Measurements from ENCODE around the gene GZMH. TPM values are rescaled to one million over a fixed set of nuclear protein-coding genes. Genes with fewer than 3 reads are reported as not detected.
A peak's percentile ranks its signal among the peaks of the same experiment; 100 is the strongest.
"Not testable (repeated sequence)": the region's sequence is repeated elsewhere in the genome, so short reads cannot be mapped to it uniquely, and the experiment has no call there.

The GZMH gene, protein sequence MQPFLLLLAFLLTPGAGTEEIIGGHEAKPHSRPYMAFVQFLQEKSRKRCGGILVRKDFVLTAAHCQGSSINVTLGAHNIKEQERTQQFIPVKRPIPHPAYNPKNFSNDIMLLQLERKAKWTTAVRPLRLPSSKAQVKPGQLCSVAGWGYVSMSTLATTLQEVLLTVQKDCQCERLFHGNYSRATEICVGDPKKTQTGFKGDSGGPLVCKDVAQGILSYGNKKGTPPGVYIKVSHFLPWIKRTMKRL
- total RNA-seq: 10 to 100 TPM; 48.1 to 51.4 TPM

DNA sequence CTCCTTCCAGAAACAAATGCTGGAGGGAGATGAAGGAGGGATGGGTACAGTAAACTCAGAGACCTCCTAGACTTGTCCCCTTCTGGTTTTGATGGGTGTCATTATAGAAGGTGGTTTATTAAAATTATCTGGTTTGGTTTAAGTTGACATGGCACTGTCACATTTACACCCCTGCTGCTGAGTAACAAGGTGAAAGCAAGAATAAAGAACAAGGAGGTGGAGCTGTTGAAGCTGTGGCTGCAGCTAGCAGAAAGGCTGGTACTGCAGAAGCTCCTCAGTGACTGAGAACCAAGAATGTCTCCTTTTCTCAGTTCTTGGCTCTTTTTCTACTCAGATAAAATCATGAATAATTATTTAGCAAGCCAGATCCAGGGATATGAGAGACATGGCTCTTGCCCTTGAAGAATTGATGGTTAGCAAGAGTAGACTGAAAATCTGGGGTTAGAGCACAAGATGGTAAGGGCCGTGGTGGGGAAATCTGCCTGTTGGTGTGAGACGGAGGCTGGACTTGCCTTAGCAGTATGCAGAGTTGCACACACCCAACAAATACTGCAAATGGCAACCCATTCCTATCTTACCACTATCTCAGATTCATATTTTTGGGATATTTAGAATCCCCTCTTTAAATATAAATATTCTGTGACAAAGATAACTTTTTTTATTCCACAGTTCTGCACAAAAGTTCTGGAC, at the start of gene GZMH:
Gene GZMH (minus strand): TSS at position 31 of the 690 bp plus-strand sequence. CDS start 72 bp downstream, outside the sequence.
- peak; percentile 32 for DNase-seq
- H3K4me1 Mint-ChIP-seq: peaks cover 77% of the 10 kb centered on the region
- peaks cover 28% of the 10 kb centered on the region for H3K36me3 Mint-ChIP-seq
- peak within 1 kb of the TSS; percentile 75 for H3K4me3 Mint-ChIP-seq
- peaks cover 11% of the 10 kb centered on the region for H3K9me3 Mint-ChIP-seq
- peak within 1 kb of the TSS; percentile 82 for H3K27ac Mint-ChIP-seq
- no peaks in the 10 kb centered on the region for H3K27me3 Mint-ChIP-seq

DNA sequence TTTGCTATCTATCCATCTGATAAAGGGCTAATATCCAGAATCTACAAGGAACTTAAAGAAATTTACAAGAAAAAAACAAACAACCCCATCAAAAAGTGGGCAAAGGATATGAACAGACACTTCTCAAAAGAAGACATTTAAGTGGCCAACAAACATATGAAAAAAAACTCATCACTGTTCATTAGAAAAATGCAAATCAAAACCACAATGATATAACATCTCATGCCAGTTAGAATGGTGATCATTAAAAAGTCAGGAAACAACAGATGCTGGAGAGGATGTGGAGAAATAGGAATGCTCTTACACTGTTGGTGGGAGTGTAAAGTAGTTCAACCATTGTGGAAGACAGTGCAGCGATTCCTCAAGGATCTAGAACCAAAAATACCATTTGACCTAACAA, 38.9 kb upstream of the GZMH start:
- H3K4me3 Mint-ChIP-seq, H3K27ac Mint-ChIP-seq, H3K27me3 Mint-ChIP-seq, DNase-seq, H3K4me1 Mint-ChIP-seq: not testable (repeated sequence)
- peaks cover 19% of the 10 kb centered on the region for H3K36me3 Mint-ChIP-seq
- H3K9me3 Mint-ChIP-seq: peaks cover 27% of the 10 kb centered on the region

DNA sequence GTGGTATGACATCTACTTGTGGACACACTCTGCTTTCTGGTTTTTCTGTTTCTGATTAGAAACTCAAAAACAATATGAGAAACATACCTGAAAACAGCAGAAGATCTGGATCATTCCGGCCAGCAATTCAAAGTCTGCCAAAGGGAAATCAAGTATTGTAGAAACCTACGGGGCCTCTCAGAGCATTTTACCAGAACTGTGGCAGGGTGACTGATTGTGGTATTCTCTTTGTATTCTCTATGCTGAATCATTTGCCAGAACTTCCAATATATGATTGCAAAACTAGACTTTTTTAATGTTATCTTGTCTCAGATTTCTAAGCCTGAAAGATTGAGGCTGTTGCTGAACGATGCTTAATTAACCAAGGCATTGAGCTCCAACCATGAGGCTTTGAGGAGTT, 30.4 kb upstream of the GZMH start:
- Mint-ChIP-seq H3K9me3 (peaks cover 2% of the 10 kb centered on the region), H3K36me3 (peaks cover 6% of the 10 kb centered on the region), H3K4me1 (peaks cover 19% of the 10 kb centered on the region), H3K4me3 (no peak overlapping the region), H3K27ac (no peak overlapping the region), H3K27me3 (peaks cover 7% of the 10 kb centered on the region)
- DNase-seq: no peak

DNA sequence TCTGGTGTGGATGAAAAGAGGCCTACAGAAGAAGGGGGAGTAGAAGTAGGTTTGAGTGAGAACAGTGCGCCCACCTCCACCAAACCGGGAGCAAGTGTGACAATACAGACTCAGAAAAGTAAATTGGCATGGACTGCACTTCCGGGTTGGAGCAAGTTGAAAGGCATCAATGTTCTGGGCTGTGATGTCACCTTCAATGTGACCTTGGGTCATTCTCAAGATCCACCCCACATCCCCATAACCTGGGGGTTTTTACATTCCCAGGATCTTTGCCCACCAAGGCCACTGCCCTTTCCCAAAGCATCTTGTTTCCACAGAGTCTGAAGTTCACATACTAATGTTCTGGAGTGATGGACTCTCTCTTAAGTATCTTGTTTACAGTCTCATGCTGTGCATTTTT, 29.8 kb upstream of the GZMH start:
- peaks cover 2% of the 10 kb centered on the region for H3K9me3 Mint-ChIP-seq
- peaks cover 24% of the 10 kb centered on the region for H3K4me1 Mint-ChIP-seq
- peaks cover 7% of the 10 kb centered on the region for H3K27me3 Mint-ChIP-seq
- DNase-seq: no peak
- H3K36me3 Mint-ChIP-seq: peaks cover 8% of the 10 kb centered on the region
- no peak overlapping the region for H3K4me3 Mint-ChIP-seq
- no peak overlapping the region for H3K27ac Mint-ChIP-seq

DNA sequence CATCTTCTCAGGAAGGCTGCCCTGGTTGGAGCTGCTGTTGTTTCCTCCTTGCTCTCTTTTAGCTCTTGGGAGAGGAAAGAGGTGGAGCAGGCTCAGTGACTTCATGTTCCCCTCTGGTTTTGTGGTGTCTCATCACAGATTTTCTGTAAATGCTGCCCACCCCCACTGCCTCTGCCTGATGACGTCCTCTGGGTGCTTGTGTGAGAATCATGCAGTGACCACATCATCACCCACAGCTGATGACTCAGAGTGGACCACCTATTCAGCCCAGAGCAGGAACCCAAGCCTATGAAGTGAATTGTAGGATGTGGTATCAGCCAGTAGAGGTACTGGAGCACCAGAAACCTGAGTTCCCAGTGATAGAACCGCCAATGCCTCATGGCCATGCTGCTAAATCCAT, 24.7 kb upstream of the GZMH start, which contains the start of gene GZMB:
Gene GZMB (minus strand): TSS at position 33 of the 400 bp plus-strand sequence. CDS start 30 bp downstream, at position 3.
- Mint-ChIP-seq H3K4me1 (peaks cover 42% of the 10 kb centered on the region), H3K27ac (peak within 1 kb of the TSS; percentile 89), H3K36me3 (peaks cover 52% of the 10 kb centered on the region)

DNA sequence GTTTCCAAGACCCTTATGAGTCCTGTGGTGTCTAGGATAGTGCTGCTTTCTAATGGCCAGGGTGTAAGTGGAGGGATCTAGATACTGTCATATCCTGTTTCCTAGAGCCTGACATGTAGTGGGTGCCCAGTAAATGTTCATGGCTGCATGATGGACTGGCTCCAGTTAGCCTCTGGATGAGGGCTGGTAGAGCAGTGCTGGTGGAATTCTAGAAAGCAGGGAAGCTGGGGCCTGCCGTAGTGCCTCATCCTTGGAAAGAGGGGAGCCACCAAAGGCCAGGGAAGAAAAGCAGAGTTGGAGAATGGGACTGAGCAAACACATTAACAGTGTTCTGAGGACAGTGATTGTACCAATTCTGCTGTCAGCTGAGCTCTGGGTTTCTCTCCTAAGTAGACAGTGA, 23.9 kb upstream of the GZMH start:
- no peak for DNase-seq
- H3K36me3 Mint-ChIP-seq: peaks cover 52% of the 10 kb centered on the region
- peaks cover 42% of the 10 kb centered on the region for H3K4me1 Mint-ChIP-seq

More for the DNA sequence above, 24.7 kb upstream of the GZMH start, which contains the start of gene GZMB:
- H3K9me3 Mint-ChIP-seq: no peaks in the 10 kb centered on the region
- DNase-seq: peak; percentile 84
- H3K4me3 Mint-ChIP-seq: peak within 1 kb of the TSS; percentile 86
- peaks cover 7% of the 10 kb centered on the region for H3K27me3 Mint-ChIP-seq

DNA sequence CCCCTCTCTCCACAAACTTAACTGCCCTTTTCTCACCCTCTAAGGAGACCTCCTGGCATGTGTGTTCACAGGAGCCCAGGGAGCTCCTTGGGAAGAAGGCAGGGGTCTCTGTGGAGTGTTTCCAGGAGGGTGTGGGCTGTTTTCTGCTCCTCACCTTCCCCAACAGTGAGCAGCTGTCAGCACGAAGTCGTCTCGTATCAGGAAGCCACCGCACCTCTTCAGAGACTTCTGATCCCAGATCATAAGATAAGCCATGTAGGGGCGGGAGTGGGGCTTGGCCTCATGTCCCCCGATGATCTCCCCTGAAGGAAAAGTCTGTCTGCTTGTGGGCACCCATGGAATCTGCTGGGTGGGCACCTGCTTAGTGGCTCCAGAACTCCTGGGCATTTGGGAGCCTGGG, 23.3 kb upstream of the GZMH start:
- Mint-ChIP-seq H3K9me3 (no peaks in the 10 kb centered on the region), H3K27me3 (peaks cover 7% of the 10 kb centered on the region), H3K4me1 (peaks cover 46% of the 10 kb centered on the region), H3K27ac (peak overlapping the region; percentile 89), H3K36me3 (peaks cover 49% of the 10 kb centered on the region), H3K4me3 (peak overlapping the region; percentile 86)
- DNase-seq: no peak

More for the DNA sequence above, 23.9 kb upstream of the GZMH start:
- Mint-ChIP-seq H3K27me3 (peaks cover 7% of the 10 kb centered on the region), H3K27ac (peak overlapping the region; percentile 89), H3K9me3 (no peaks in the 10 kb centered on the region), H3K4me3 (peak overlapping the region; percentile 86)

DNA sequence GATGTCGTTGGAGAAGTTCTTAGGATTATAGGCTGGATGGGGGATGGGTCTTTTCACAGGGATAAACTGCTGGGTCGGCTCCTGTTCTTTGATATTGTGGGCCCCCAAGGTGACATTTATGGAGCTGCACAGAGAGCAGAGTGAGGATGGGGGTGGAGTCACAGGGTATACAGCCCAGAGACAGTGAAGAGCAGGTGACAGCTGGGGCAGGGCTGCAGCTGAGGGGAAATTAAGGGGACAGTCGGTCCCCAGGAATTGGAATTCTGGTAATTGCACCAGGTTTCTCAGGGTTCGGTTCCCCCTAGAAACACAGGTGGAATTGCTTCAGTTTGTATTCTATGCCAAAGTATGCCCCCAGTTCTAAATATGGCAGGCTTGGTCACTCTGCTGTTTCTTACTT, 22.9 kb upstream of the GZMH start:
- H3K4me1 Mint-ChIP-seq: peaks cover 45% of the 10 kb centered on the region
- no peak for DNase-seq
- peaks cover 49% of the 10 kb centered on the region for H3K36me3 Mint-ChIP-seq
- peak overlapping the region; percentile 86 for H3K4me3 Mint-ChIP-seq
- peaks cover 4% of the 10 kb centered on the region for H3K27me3 Mint-ChIP-seq
- peak overlapping the region; percentile 89 for H3K27ac Mint-ChIP-seq
- H3K9me3 Mint-ChIP-seq: no peaks in the 10 kb centered on the region

DNA sequence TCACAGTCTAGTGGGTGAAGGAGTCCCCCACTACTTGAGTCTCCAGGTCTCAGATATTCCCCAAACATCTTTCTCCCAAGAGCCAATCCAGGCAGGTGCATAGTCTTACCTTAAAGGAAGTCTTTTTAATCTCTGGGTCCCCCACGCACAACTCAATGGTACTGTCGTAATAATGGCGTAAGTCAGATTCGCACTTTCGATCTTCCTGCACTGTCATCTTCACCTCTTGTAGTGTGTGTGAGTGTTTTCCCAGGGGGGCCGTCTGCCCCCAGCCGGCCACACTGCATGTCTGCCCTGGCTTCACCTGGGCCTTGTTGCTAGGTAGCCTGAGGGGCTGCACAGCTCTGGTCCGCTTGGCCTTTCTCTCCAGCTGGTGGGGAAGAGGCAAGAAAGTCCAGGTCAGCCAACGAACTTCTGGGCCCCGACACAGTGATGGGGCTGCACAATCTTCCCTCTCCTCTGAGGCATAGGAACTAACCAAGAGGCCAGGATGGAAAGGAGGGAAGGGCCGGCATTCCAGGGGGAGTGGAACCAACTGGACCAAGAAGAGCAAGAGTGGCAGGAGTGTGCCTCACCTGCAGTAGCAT, 22.4 kb upstream of the GZMH start:
- Mint-ChIP-seq H3K9me3 (no peaks in the 10 kb centered on the region), H3K4me1 (peaks cover 45% of the 10 kb centered on the region), H3K27ac (peak overlapping the region; percentile 89), H3K4me3 (peak overlapping the region; percentile 86), H3K27me3 (peaks cover 4% of the 10 kb centered on the region), H3K36me3 (peaks cover 49% of the 10 kb centered on the region)
- no peak for DNase-seq

DNA sequence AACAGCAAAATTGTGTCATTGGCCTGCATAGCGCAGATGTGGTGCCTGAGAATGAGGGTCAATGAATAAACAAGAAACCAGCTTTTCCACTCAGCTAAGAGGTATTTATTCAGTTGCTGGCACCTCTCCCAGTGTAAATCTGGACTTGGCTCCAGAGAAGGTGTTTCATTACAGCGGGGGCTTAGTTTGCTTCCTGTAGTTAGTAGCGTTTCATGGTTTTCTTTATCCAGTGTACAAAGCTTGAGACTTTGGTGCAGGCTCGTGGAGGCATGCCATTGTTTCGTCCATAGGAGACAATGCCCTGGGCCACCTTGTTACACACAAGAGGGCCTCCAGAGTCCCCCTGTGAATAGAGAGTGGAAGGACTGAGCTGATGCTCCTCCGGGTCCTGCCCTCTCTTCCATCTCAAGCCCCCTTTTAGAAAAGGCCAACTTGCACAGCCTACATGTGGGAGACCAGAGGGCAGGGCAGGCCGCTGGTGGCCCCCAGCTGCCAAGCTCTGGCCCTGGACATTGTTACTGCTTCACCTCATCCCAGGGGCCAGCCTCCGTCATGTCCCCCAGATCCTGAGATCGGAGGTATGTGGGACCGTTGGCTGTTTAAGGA, 21.5 kb upstream of the GZMH start:
- peak overlapping the region; percentile 89 for H3K27ac Mint-ChIP-seq
- peak overlapping the region; percentile 86 for H3K4me3 Mint-ChIP-seq
- H3K36me3 Mint-ChIP-seq: peaks cover 49% of the 10 kb centered on the region
- H3K9me3 Mint-ChIP-seq: no peaks in the 10 kb centered on the region
- no peak for DNase-seq
- H3K4me1 Mint-ChIP-seq: peaks cover 42% of the 10 kb centered on the region
- H3K27me3 Mint-ChIP-seq: no peaks in the 10 kb centered on the region

DNA sequence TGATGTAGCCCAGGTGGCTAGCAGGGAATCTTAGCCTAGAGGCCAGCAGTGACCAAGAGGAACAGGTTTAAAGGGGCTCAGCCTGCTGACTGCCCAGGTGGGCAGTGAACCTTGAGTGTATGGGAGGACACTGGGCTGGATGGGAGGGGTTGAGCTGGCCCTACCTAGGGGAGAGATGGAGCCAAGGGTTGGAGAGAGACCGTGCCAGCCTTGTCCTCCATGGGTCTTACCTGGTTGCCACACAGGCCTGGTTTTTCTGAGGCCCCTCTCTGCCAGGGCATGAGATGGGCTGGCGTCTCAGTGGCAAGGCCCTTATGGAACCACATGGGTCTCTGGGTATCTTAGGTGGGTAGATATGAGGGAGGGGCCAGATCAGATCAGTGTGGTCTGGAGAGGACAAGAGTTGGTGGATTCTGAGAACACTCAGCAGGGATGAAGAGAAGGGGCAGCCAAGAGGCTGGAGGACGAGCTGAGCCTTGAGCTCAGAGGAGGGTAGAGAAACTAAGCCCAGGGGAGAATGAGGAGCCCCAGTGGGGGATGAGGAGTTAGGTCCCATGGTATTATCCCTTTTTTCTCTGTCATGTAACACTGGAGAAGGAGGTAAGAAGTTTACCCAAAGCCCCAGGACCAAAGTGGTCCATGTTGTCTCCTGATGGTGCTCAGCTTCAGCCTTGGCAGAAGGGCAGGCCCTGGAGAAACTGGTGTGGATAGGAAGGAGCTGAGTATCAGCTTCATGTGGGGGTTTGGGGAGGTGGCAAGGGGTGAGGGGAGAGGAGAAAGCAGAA, 20.8 kb upstream of the GZMH start:
- Mint-ChIP-seq H3K36me3 (peaks cover 49% of the 10 kb centered on the region), H3K27me3 (no peaks in the 10 kb centered on the region), H3K4me1 (peaks cover 42% of the 10 kb centered on the region), H3K4me3 (peak overlapping the region; percentile 86), H3K9me3 (no peaks in the 10 kb centered on the region), H3K27ac (peak overlapping the region; percentile 89)
- no peak for DNase-seq

DNA sequence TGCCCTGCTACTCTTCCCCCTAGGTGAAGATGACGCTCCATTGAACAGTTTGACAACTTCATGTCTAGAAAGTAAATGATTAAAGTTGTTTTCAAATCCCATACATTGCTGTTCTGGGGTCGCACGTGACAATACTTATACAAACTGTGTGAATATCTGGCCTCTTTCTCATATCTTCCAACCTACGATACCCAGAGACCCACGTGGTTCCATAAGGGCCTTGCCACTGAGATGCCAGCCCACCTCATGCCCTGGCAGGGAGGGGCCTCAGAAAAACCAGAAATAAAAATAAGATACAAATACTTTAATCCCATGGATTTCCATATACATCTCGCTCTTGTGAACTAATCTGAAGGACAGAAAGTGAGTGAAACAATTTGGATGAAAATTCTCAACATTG, 20.0 kb upstream of the GZMH start:
- Mint-ChIP-seq H3K27ac (peak overlapping the region; percentile 89), H3K4me3 (peak overlapping the region; percentile 86), H3K4me1 (peaks cover 40% of the 10 kb centered on the region), H3K27me3 (no peaks in the 10 kb centered on the region), H3K36me3 (peaks cover 49% of the 10 kb centered on the region), H3K9me3 (no peaks in the 10 kb centered on the region)
- no peak for DNase-seq

DNA sequence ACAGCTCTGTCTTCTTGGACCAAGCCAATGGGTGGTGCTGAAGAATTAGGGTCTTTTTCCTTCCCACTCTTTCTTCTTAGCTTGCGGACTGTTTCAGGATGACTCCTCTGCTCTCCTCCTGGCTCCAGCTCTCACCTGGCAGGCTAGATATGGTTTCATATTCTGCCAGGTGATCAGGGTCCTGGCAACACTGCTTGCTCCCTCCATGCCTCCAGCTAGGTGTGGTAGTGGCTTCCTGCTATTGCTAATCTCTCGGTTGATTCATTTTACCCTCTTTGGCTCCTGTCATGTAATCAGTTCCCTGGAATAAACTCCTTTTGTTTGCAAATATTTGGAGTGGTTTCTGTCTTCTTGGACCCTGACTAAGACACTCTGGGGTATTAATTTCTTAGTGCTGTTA, 4.3 kb upstream of the GZMH start:
- Mint-ChIP-seq H3K4me3 (no peak overlapping the region), H3K9me3 (peaks cover 17% of the 10 kb centered on the region), H3K27me3 (no peaks in the 10 kb centered on the region), H3K36me3 (peaks cover 4% of the 10 kb centered on the region), H3K27ac (no peak overlapping the region), H3K4me1 (peaks cover 51% of the 10 kb centered on the region)
- DNase-seq: no peak

DNA sequence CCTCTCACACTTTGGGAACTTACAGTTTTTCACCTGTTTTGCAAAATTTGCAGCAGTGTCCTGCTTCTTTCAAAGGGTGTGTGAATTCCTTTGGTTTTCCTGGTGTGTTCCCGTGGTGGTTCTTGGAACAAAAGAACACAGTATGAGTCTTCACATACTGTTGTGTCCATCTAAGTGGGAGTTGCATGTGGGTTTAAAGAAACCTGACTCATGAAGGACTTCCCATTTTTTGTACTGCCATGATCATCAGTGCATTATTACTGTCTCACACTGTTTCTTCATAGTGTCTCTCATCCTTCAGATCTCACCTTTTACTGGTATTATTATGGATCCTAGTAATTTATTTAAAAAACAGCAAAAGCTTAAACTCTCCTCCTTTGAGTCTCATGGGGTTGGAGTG, 3.8 kb upstream of the GZMH start:
- Mint-ChIP-seq H3K9me3 (peaks cover 15% of the 10 kb centered on the region), H3K27me3 (no peaks in the 10 kb centered on the region), H3K4me1 (peaks cover 56% of the 10 kb centered on the region), H3K4me3 (no peak overlapping the region), H3K36me3 (peaks cover 8% of the 10 kb centered on the region), H3K27ac (no peak overlapping the region)
- no peak for DNase-seq
